Right lobe of liver (tissue), 6 donors: Measurements from ENCODE around the gene GALNT1. TPM values are rescaled to one million over a fixed set of nuclear protein-coding genes. Genes with fewer than 3 reads are reported as not detected.

ENCODE experiments used
- ATAC-seq, 4 donors: fragments of 200-7000 bp; cut with Tn5 transposase; one replicate each; pipeline ENCODE4 v1.9.1; 2020; ENCODE audit warnings: mild to moderate bottlenecking in 4 of 4, moderate library complexity in 4 of 4
- DNase-seq, 3 donors: peaks; one replicate each; pipeline ENCODE4 v3.0.0-alpha.2; 2020
- H3K27ac ChIP-seq, 3 donors: fragments of 200-600 bp; one replicate each; pipeline ENCODE4 v1.8.0; 2022
- H3K27me3 ChIP-seq, 2 donors: fragments of 200-600 bp; one replicate each; pipeline ENCODE4 v1.8.0; 2022
- H3K36me3 ChIP-seq, 4 donors: fragments of 200-600 bp; sonication (generic) in 1 of 4; one replicate each; pipeline versions ENCODE4 v1.5.1 to v1.8.0; 2017 to 2022; ENCODE audit warnings: control low read depth in 1 of 4
- H3K4me1 ChIP-seq, 4 donors: fragments of 200-600 bp; sonication (generic) in 1 of 4; one replicate each; pipeline versions ENCODE4 v1.5.1 to v1.8.0; 2017 to 2022; ENCODE audit warnings: control low read depth in 1 of 4
- H3K4me3 ChIP-seq, 3 donors: fragments of 200-600 bp; one replicate each; pipeline ENCODE4 v1.8.0; 2022
- H3K9me3 ChIP-seq, 4 donors: fragments of 200-600 bp; sonication (generic) in 1 of 4; one replicate each; pipeline versions ENCODE4 v1.5.1 to v1.8.0; 2017 to 2022; ENCODE audit warnings: control low read depth in 1 of 4
- CTCF ChIP-seq, 4 donors: fragments of 200-600 bp in 3 of 4; fragments of 450-650 bp in 1 of 4; IDR thresholded peaks; one replicate each; pipeline versions ENCODE4 v1.5.1 to v1.8.0; 2016 to 2022; ENCODE audit warnings: antibody characterized with exemption in 4 of 4, mild to moderate bottlenecking in 2 of 4
- POLR2A ChIP-seq: fragments of 450-650 bp; IDR thresholded peaks from one replicate; pipeline ENCODE4 v1.6.1; 2017; ENCODE audit warnings: antibody characterized with exemption, mild to moderate bottlenecking
- WGBS: methylation state at CpG from one replicate; pipeline ENCODE4 v1.1.6; 2018; ENCODE audit warnings: low coverage, low lambda C conversion rate; ENCODE audit not compliant: insufficient coverage; ENCODE audit errors: missing lambda C conversion rate; 5-methylcytosine and 5-hydroxymethylcytosine counted together
- intact Hi-C, 2 donors: fragments of 100-400 bp; cut with DNase I; formaldehyde crosslinking; loops; one replicate each; pipeline versions ENCODE4 v1.11.2 to v1.14.1; 2022
- total RNA-seq, 6 experiments: library from RNA; depleted of rRNA in 2 of 6; stranded (reverse); fragments of >200 nt in 2 of 6; fragmentation: NEBNext Ultra II Directional in 3 of 6; extraction: Animal tissue kit (Norgen Biotek cat#: 25700) in 3 of 6; gene quantifications; one replicate each; pipeline versions ENCODE4 v1.1.0 to v1.2.4, GENCODE V29; 2016 to 2023
- donor health status: DM: no; HTN: yes; CAD: no.
- donor health status: DM: no; HTN: no; CAD: no.
- donor health status: DM: no; HTN: no; CAD: no.
- donor health status: DM: no; HTN: yes; CAD: no.
- donor health status: DM: no; HTN: yes; CAD: no.

GALNT1 gene
- total RNA-seq, 6 experiments from 2014 or later, result 28.0 to 47.4 (median 40.4) TPM

GRCh38 chr18:35747894-35748472 lies 166.4 kb downstream of the GALNT1 start:
- H3K36me3 ChIP-seq, result no peaks in the 10 kb centered on the region
- WGBS, result 33% methylated on average over 2 of the region's 7 CpGs
- no peak overlapping the region for H3K4me3 ChIP-seq
- TF ChIP-seq CTCF (IDR thresholded peaks at IDR 0.05) (no peak), POLR2A (no peak)
- intact Hi-C loops, result no loop called here
- ATAC-seq, result peak in 1 of 4 donors; percentile 28
- no peaks in the 10 kb centered on the region for H3K4me1 ChIP-seq
- H3K9me3 ChIP-seq, result no peaks in the 10 kb centered on the region
- DNase-seq, result no peak
- no peak overlapping the region for H3K27ac ChIP-seq
- H3K27me3 ChIP-seq, result no peaks in the 10 kb centered on the region

- no peaks in the 10 kb centered on the region for H3K4me1 ChIP-seq
- no peak for TF ChIP-seq CTCF (IDR thresholded peaks at IDR 0.05)
- no peak for TF ChIP-seq POLR2A
- 67% methylated on average over 5 of the region's 5 CpGs for WGBS
- no peak for DNase-seq
- ATAC-seq, result no peak
- H3K9me3 ChIP-seq, result no peaks in the 10 kb centered on the region
- H3K27me3 ChIP-seq, result no peaks in the 10 kb centered on the region
- no peak overlapping the region for H3K27ac ChIP-seq
- intact Hi-C loops, result no loop called here
- H3K36me3 ChIP-seq, result no peaks in the 10 kb centered on the region
- H3K4me3 ChIP-seq, result no peak overlapping the region
Measured at GRCh38 chr18:35749701-35750100, 168.2 kb downstream of the GALNT1 start.

GRCh38 chr18:35750929-35751328 lies 169.4 kb downstream of the GALNT1 start:
- TF ChIP-seq CTCF (IDR thresholded peaks at IDR 0.05) (no peak), POLR2A (no peak)
- no peaks in the 10 kb centered on the region for H3K36me3 ChIP-seq
- no peak overlapping the region for H3K27ac ChIP-seq
- H3K27me3 ChIP-seq, result no peaks in the 10 kb centered on the region
- no peaks in the 10 kb centered on the region for H3K4me1 ChIP-seq
- 25% methylated on average over 2 of the region's 2 CpGs for WGBS
- no peaks in the 10 kb centered on the region for H3K9me3 ChIP-seq
- ATAC-seq (no peak), DNase-seq (no peak)
- no peak overlapping the region for H3K4me3 ChIP-seq
- intact Hi-C loops, result no loop called here

- no peaks in the 10 kb centered on the region for H3K9me3 ChIP-seq
- no peak overlapping the region for H3K27ac ChIP-seq
- ATAC-seq (no peak), DNase-seq (no peak)
- H3K27me3 ChIP-seq, result no peaks in the 10 kb centered on the region
- H3K4me1 ChIP-seq, result no peaks in the 10 kb centered on the region
- 88% methylated on average over 3 of the region's 5 CpGs for WGBS
- no peaks in the 10 kb centered on the region for H3K36me3 ChIP-seq
- no peak overlapping the region for H3K4me3 ChIP-seq
- TF ChIP-seq POLR2A, result no peak
- TF ChIP-seq CTCF (IDR thresholded peaks at IDR 0.05), result no peak
- intact Hi-C loops, result no loop called here
Measured at GRCh38 chr18:35753306-35753910, 171.9 kb downstream of the GALNT1 start.
